Suppressor macrophage (primary cell): ENCODE results near the gene BAZ1B.
"Not testable (repeated sequence)": the region's sequence is repeated elsewhere in the genome, so short reads cannot be mapped to it uniquely, and the experiment has no call there.

Experiments used
- DNase-seq, 4 experiments: peaks; one replicate each; pipeline ENCODE4 v3.0.0-alpha.2; 2020 to 2022

The BAZ1B gene

GRCh38 chr7:73495507-73495906, 26.6 kb downstream of the BAZ1B start:
- DNase-seq, result not testable (repeated sequence)

- DNase-seq, result no peak
Measured at GRCh38 chr7:73489976-73490375, 32.1 kb downstream of the BAZ1B start.

- DNase-seq, result no peak
Measured at GRCh38 chr7:73487486-73487885, 34.6 kb downstream of the BAZ1B start.

- DNase-seq, result no peak
Measured at GRCh38 chr7:73483171-73483570, 38.9 kb downstream of the BAZ1B start.

- no peak for DNase-seq
Measured at GRCh38 chr7:73482746-73483145, 39.3 kb downstream of the BAZ1B start.

- DNase-seq, result not testable (repeated sequence)
Measured at GRCh38 chr7:73481521-73481920, 40.6 kb downstream of the BAZ1B start.

GRCh38 chr7:73478549-73478948, 43.5 kb downstream of the BAZ1B start:
- no peak for DNase-seq

GRCh38 chr7:73477376-73477775, 44.7 kb downstream of the BAZ1B start:
- DNase-seq, result no peak

- DNase-seq, result no peak
Measured at GRCh38 chr7:73470208-73470607, 51.9 kb downstream of the BAZ1B start.

GRCh38 chr7:73467046-73467445, 55.0 kb downstream of the BAZ1B start:
- not testable (repeated sequence) for DNase-seq

GRCh38 chr7:73466112-73466511, 56.0 kb downstream of the BAZ1B start:
- DNase-seq, result no peak

- no peak for DNase-seq
Measured at GRCh38 chr7:73463966-73464365, 58.1 kb downstream of the BAZ1B start.

GRCh38 chr7:73463260-73463659, 58.8 kb downstream of the BAZ1B start:
- DNase-seq, result no peak

- no peak for DNase-seq
Measured at GRCh38 chr7:73461782-73462285, 60.3 kb downstream of the BAZ1B start.

- DNase-seq, result no peak
Measured at GRCh38 chr7:73454424-73454823, 67.7 kb downstream of the BAZ1B start.

GRCh38 chr7:73452999-73453635, 69.0 kb downstream of the BAZ1B start:
- DNase-seq, result no peak

GRCh38 chr7:73451780-73452398, 70.2 kb downstream of the BAZ1B start:
- DNase-seq, result peak; percentile 49 to 74 (median 63)

GRCh38 chr7:73449422-73449821, 72.7 kb downstream of the BAZ1B start:
- DNase-seq, result no peak

GRCh38 chr7:73448609-73449008, 73.5 kb downstream of the BAZ1B start:
- DNase-seq, result no peak

GRCh38 chr7:73447121-73447733, 74.9 kb downstream of the BAZ1B start:
- no peak for DNase-seq

GRCh38 chr7:73446682-73447081, 75.4 kb downstream of the BAZ1B start:
- DNase-seq, result peak in 1 of 4 experiments; percentile 25

- DNase-seq, result no peak
Measured at GRCh38 chr7:73443548-73444255, 78.4 kb downstream of the BAZ1B start.

GRCh38 chr7:73442903-73443500, 79.1 kb downstream of the BAZ1B start:
- no peak for DNase-seq
